OCI-LY1 (cell line): ENCODE measurements around the gene CLPTM1L.

Experiments used
- EZH2 ChIP-seq: fragments of 200-600 bp; sonication (generic), shearing (Covaris generic); IDR thresholded peaks from 2 replicates; pipeline ENCODE4 v1.8.0; 2017; ENCODE audit warnings: borderline replicate concordance, mixed run types, mild to moderate bottlenecking, antibody characterized with exemption, low read length, moderate library complexity, mixed read lengths
- TF ChIP-seq, protein P1 (sequence below): fragments of 200-600 bp; sonication (generic), shearing (Covaris generic); IDR thresholded peaks from 2 replicates; pipeline ENCODE4 v1.5.1; 2017; ENCODE audit warnings: mild to moderate bottlenecking, antibody characterized with exemption, low read length, moderate library complexity, mixed read lengths

DNA sequence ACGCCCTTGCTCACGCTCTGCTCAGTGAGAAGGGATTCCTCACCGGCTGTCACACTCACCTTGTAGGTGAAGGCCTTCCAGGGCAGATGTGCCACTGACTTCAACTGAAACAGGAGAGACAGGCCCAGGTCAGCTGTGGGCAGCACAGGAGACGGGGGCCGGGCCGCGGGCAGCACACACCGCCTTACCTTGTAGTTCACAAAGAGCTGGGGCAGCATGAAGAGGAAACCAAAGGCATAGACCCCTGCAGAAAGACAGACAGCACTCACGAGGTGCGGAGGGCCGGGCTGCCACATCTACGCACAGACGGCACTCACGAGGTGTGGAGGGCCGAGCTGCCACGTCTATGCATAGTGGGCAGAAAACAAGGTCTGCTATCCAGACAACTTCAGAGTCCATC is 23.3 kb downstream of the CLPTM1L start:
- TF ChIP-seq, protein P1, sequence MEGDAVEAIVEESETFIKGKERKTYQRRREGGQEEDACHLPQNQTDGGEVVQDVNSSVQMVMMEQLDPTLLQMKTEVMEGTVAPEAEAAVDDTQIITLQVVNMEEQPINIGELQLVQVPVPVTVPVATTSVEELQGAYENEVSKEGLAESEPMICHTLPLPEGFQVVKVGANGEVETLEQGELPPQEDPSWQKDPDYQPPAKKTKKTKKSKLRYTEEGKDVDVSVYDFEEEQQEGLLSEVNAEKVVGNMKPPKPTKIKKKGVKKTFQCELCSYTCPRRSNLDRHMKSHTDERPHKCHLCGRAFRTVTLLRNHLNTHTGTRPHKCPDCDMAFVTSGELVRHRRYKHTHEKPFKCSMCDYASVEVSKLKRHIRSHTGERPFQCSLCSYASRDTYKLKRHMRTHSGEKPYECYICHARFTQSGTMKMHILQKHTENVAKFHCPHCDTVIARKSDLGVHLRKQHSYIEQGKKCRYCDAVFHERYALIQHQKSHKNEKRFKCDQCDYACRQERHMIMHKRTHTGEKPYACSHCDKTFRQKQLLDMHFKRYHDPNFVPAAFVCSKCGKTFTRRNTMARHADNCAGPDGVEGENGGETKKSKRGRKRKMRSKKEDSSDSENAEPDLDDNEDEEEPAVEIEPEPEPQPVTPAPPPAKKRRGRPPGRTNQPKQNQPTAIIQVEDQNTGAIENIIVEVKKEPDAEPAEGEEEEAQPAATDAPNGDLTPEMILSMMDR = no peak
- no peak for TF ChIP-seq EZH2
